Fibroblast of lung (primary cell): ENCODE data around the gene ANGPTL2. TPM values are rescaled to one million over a fixed set of nuclear protein-coding genes. Genes with fewer than 3 reads are reported as not detected.

Experiments
- DNase-seq, 2 donors: peaks; one replicate each; pipeline versions ENCODE4 v3.0.0 to v3.0.0-alpha.2; 2010; ENCODE audit warnings: low read depth in 2 of 2
- H2AFZ ChIP-seq: 2 replicates; pipeline ENCODE4 v1.5.1; 2012; ENCODE audit warnings: low read length, control low read depth, inconsistent platforms
- H3K27ac ChIP-seq: 2 replicates; pipeline ENCODE4 v1.5.1; 2011; ENCODE audit warnings: low read length, control low read depth; ENCODE audit not compliant: insufficient read depth
- H3K27me3 ChIP-seq: 2 replicates; pipeline ENCODE4 v1.5.1; 2011; ENCODE audit warnings: mild to moderate bottlenecking, low read length; ENCODE audit not compliant: control insufficient read depth, insufficient read depth
- H3K36me3 ChIP-seq: 2 replicates; pipeline ENCODE4 v1.5.1; 2011; ENCODE audit warnings: low read length; ENCODE audit not compliant: control insufficient read depth, insufficient read depth
- H3K4me1 ChIP-seq: 2 replicates; pipeline ENCODE4 v1.5.1; 2011; ENCODE audit warnings: low read length; ENCODE audit not compliant: control insufficient read depth, insufficient read depth; ENCODE audit errors: extremely low read depth
- H3K4me2 ChIP-seq: 2 replicates; pipeline ENCODE4 v1.5.1; 2011; ENCODE audit warnings: low read length, control low read depth; ENCODE audit not compliant: insufficient read depth; ENCODE audit errors: extremely low read depth
- H3K4me3 ChIP-seq, 4 experiments: fragments of 200-600 bp in 1 of 4; sonication (generic) in 1 of 4; replicated peaks in 1 of 4; 2 replicates each; pipeline ENCODE4 v1.5.1; 2011 to 2016; ENCODE audit warnings: low read length in 4 of 4, low read depth in 3 of 4, mild to moderate bottlenecking in 3 of 4, control low read depth in 2 of 4, inconsistent platforms in 1 of 4, mixed read lengths in 1 of 4; ENCODE audit not compliant: insufficient read depth in 1 of 4; ENCODE audit errors: control extremely low read depth in 1 of 4
- H3K79me2 ChIP-seq: 2 replicates; pipeline ENCODE4 v1.5.1; 2012; ENCODE audit warnings: mild to moderate bottlenecking, low read length, inconsistent platforms; ENCODE audit not compliant: control insufficient read depth, insufficient read depth
- H3K9ac ChIP-seq: 2 replicates; pipeline ENCODE4 v1.5.1; 2011; ENCODE audit warnings: mild to moderate bottlenecking, low read length, control low read depth; ENCODE audit not compliant: insufficient read depth
- H3K9me3 ChIP-seq: 2 replicates; pipeline ENCODE4 v1.5.1; 2012; ENCODE audit warnings: low read depth, low read length; ENCODE audit not compliant: control insufficient read depth, insufficient read depth
- H4K20me1 ChIP-seq: 2 replicates; pipeline ENCODE4 v1.5.1; 2011; ENCODE audit warnings: low read length; ENCODE audit not compliant: control insufficient read depth, insufficient read depth; ENCODE audit errors: extremely low read depth
- EZH2 ChIP-seq: IDR thresholded peaks from 2 replicates; pipeline ENCODE4 v1.5.1; 2012; ENCODE audit warnings: low read length, control low read depth, mild to moderate bottlenecking; ENCODE audit errors: missing control alignments
- polyA plus RNA-seq, 2 donors: library from polyadenylated mRNA; depleted of rRNA in 1 of 2; stranded (reverse) in 1 of 2; unstranded in 1 of 2; fragments of >200 nt; gene quantifications; 2 replicates each; pipeline ENCODE4 v1.2.1, GENCODE V29; 2011 to 2012; ENCODE audit warnings: missing spikeins in 1 of 2
- total RNA-seq: library from RNA; depleted of rRNA; stranded (reverse); fragments of >200 nt; gene quantifications from 2 replicates; pipeline ENCODE4 v1.2.1, GENCODE V29; 2014
- TF ChIP-seq, protein P1 (sequence below), 2 donors: IDR thresholded peaks in 1 of 2; conservative IDR thresholded peaks in 1 of 2; 1 replicate in 1 of 2; 2 replicates in 1 of 2; pipeline ENCODE4 v1.5.1; 2011 to 2012; ENCODE audit warnings: low read length in 2 of 2, control low read depth in 1 of 2, inconsistent platforms in 1 of 2, low read depth in 1 of 2, mild to moderate bottlenecking in 1 of 2

ANGPTL2 gene
- total and polyA plus RNA-seq, 2 donors (not counting 1 experiment from before 2014, with no cell fraction given) = 128 to 163 TPM

DNA sequence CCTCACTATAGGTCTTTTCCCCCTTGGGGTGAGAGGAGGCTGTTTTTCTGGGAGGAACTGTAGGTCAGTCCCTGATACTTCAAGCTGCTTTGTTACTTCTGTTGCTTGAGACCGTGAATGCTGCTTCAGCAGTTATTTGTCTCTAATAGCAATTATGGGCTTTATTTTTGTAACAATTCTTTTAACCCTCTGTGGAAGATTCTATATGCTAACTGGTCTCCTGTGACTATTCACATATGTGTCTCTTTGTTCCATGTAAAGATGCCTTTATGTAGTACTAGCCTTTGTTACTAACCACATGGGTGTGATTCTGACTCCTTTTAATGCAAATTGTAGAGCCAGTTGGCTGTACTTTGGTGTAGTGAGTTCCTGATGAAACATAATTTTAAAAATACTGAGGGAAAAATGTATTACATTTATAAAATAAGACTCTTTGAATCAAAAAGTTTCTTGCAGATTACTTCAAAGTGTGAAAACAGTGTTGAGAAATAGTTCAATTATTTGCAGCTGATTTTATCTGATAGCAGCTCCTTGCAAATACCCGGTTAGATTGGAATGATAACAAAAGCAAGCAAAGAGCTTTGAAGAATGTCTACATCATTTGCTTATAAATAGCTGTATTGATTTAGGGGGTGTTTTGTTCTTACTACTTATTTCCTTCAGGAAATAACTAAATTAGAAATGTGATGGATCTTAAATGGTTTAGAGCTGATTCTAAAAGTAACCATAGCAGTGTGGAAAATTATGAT is 46.6 kb downstream of the ANGPTL2 start:
- Histone ChIP-seq H3K36me3 (no peaks in the 10 kb centered on the region), H4K20me1 (no peaks in the 10 kb centered on the region), H3K27ac (no peak overlapping the region), H3K4me1 (peaks cover 8% of the 10 kb centered on the region), H3K9me3 (no peaks in the 10 kb centered on the region), H3K9ac (no peak overlapping the region), H3K4me2 (no peak overlapping the region), H3K79me2 (no peaks in the 10 kb centered on the region), H3K27me3 (peaks cover 4% of the 10 kb centered on the region), H2AFZ (no peak overlapping the region), H3K4me3 (no peak overlapping the region)
- DNase-seq = peak; percentile 12 to 17
- no peak for TF ChIP-seq EZH2
- TF ChIP-seq, protein P1, sequence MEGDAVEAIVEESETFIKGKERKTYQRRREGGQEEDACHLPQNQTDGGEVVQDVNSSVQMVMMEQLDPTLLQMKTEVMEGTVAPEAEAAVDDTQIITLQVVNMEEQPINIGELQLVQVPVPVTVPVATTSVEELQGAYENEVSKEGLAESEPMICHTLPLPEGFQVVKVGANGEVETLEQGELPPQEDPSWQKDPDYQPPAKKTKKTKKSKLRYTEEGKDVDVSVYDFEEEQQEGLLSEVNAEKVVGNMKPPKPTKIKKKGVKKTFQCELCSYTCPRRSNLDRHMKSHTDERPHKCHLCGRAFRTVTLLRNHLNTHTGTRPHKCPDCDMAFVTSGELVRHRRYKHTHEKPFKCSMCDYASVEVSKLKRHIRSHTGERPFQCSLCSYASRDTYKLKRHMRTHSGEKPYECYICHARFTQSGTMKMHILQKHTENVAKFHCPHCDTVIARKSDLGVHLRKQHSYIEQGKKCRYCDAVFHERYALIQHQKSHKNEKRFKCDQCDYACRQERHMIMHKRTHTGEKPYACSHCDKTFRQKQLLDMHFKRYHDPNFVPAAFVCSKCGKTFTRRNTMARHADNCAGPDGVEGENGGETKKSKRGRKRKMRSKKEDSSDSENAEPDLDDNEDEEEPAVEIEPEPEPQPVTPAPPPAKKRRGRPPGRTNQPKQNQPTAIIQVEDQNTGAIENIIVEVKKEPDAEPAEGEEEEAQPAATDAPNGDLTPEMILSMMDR (conservative IDR thresholded peaks at IDR 0.05 in 1 of 2, IDR thresholded peaks at IDR 0.05 in 1 of 2; ENCODE audit: low read depth in 1 of 2, low read length in 2 of 2) = no peak

DNA sequence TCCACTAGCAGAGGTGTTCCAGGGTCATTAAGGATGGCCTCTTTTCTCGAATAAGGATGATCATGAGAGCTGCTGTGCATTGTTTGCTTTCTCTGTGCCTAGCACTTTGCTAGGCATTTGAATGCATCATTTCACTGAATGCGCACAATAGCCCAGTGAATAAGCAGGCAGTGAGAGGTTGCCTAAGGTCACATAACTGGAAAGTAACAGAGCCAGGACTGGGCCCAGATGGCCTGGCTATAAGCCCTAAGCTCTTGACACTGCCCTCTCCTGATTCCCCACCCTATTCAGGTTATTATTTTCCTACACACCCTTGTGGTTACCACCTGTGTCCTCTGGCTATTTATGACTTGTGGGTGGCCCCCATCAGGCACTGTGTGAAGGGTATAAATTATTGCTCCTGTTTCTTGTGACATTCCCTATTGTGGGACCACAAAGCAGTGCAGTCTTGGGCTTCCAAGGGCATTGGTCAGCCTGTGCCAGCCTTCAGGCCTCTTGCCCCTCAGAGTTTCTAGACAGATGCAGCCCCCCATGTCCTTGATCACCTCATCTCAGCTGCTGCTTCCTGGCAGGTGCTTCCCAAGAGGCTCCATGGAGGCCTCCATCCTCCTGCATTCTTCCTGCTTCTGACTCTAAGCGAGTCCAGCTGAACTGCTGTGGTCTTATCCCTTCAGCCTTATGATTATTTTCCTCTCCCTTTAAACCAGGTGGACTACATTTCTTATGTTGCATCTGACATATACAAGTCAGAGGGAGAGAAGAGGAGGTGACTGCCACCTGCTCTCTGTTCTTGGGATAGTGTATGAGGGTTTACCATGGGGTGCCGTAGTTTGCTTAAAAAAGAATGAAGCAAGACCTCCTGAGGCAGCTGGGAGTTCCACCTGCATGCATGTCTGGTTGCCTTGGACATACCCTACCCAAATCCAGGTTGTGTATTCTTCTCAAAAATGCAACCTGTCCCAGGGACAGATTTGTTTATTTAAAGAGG is 47.6 kb downstream of the ANGPTL2 start:
- no peak for DNase-seq
- H3K4me3 ChIP-seq = no peak overlapping the region
- no peaks in the 10 kb centered on the region for H3K79me2 ChIP-seq
- H4K20me1 ChIP-seq = no peaks in the 10 kb centered on the region
- no peaks in the 10 kb centered on the region for H3K9me3 ChIP-seq
- H3K4me1 ChIP-seq = peaks cover 8% of the 10 kb centered on the region
- TF ChIP-seq EZH2 = no peak
- TF ChIP-seq, protein P1 (conservative IDR thresholded peaks at IDR 0.05 in 1 of 2, IDR thresholded peaks at IDR 0.05 in 1 of 2; ENCODE audit: low read depth in 1 of 2, low read length in 2 of 2) = no peak
- no peaks in the 10 kb centered on the region for H3K36me3 ChIP-seq
- no peak overlapping the region for H3K4me2 ChIP-seq
- no peak overlapping the region for H3K27ac ChIP-seq
- no peak overlapping the region for H2AFZ ChIP-seq
- peaks cover 4% of the 10 kb centered on the region for H3K27me3 ChIP-seq
- no peak overlapping the region for H3K9ac ChIP-seq

DNA sequence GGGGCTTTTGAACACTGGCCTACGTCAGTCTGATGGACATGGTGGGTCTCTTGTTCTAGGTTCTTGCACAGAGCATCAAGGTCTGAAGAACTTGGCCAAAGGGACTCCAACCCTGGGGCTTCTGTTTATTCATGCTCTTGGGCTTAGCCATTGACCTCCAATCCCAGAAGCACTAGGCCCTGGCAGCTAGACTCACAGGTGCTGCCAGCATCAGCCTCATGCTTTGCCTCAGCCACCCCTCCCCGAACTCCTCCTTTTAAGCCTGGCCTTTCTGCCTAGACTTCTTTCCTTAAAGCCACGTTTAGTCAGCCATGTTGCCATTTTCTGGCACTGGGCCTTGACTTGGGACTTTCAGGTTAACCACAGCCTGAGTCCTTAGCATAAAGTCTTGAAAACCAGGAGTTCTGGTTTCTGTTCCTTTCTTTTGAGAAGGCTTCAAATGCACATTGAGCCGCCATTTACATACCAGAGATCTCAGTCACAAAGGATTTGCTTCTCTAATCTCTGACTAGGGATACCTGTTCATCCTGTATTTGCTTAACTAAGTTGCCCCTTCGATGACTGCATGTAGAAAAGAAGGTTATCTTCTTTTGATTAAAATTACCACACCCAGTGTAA is 54.7 kb downstream of the ANGPTL2 start:
- H2AFZ ChIP-seq = no peak overlapping the region
- peak in 1 of 2 donors; percentile 10 for DNase-seq
- H3K27ac ChIP-seq = no peak overlapping the region

More for the DNA sequence above, 54.7 kb downstream of the ANGPTL2 start:
- Histone ChIP-seq H3K27me3 (no peaks in the 10 kb centered on the region), H3K4me1 (peaks cover 6% of the 10 kb centered on the region), H3K9me3 (no peaks in the 10 kb centered on the region), H3K9ac (no peak overlapping the region), H3K4me2 (no peak overlapping the region), H3K79me2 (no peaks in the 10 kb centered on the region), H3K36me3 (no peaks in the 10 kb centered on the region), H4K20me1 (no peaks in the 10 kb centered on the region), H3K4me3 (no peak overlapping the region)
- TF ChIP-seq, protein P1 (conservative IDR thresholded peaks at IDR 0.05 in 1 of 2, IDR thresholded peaks at IDR 0.05 in 1 of 2; ENCODE audit: low read depth in 1 of 2, low read length in 2 of 2) = no peak
- no peak for TF ChIP-seq EZH2
